Measurements from ENCODE around the gene SPTA1.

GRCh38 chr1:158731707-158732106 lies 45.2 kb upstream of the SPTA1 start:
- TF ChIP-seq CTCF (conservative IDR thresholded peaks at IDR 0.05; ENCODE audit: low read length) (no peak), EZH2phosphoT487 (IDR thresholded peaks at IDR 0.05; ENCODE audit: borderline replicate concordance) (no peak)
